NCI-H345 treated with DMSO at 0.1 percent for 48 hours (cell line): Measurements from ENCODE around the gene SPHK1.
"Not testable (repeated sequence)": the region's sequence is repeated elsewhere in the genome, so short reads cannot be mapped to it uniquely, and the experiment has no call there.

Experiments
- DNase-seq: peaks from one replicate; lab custom pipeline; 2025; ENCODE audit not compliant: unreplicated experiment; lab: John Stamatoyannopoulos, UW

The SPHK1 gene

DNA sequence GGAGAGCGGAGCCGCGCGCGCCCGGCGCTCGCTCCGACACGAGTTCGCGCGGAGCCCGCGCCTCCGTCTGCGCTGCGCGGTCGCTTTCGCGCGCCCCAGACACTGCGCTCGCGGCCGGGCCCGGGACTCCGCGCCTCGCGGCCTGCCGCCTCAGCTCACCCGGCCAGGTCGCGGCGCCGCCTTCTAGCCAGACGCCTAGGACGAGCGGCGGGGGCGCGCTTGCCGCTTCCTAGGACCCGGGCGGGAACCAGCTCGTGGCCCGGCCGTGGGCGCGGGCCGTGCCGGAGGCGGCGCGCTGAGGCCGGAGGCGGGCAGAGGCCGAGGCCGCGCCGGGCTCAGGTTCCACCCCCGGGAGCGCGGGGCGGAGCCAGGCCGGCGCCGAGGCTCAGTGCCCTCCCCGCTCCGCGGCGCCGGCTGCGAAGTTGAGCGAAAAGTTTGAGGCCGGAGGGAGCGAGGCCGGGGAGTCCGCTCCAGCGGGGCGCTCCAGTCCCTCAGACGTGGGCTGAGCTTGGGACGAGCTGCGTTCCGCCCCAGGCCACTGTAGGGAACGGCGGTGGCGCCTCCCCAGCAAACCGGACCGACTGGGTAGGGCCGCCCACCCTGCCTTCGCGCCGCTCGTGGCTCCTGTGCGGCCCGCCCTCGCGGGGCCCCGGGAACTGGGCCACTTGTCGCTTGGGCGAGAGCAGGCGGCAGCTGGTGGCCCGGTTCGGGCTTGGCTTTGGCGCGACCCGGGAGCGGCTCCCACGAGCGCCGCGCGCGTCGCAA lies at the start of gene SPHK1:
Gene SPHK1, plus strand, starts transcription at position 388 of the 765 bp plus-strand sequence. CDS start 1,036 bp downstream, outside the sequence.
- DNase-seq: no peak

DNA sequence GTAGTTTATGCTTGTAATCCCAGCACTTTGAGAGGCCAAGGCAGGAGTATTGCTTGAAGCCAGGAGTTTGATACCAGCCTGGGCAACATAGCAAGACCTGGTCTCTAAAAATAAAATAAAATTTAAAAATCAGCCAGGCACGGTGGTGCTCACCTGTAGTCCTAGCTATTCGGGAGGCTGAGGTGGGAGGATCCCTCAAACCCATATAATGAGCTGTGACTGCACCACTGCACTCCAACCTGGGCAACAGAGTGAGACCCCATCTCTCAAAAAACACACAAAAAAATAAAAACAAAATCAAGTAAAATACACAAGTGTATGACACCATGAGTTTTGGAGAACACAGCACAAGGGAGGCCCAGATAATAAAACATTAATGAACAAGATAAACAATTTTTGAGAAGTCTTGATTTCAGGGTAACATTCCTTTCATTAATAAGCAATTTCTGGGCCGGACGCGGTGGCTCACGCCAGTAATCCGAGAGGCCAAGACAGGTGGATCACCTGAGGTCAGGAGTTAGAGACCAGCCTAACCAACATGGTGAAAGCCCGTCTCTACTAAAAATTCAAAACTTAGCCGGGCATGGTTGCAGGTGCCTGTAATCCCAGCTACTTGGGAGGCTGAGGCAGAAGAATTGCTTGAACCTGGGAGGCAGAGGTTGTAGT lies 48.6 kb upstream of the SPHK1 start:
- DNase-seq: no peak

DNA sequence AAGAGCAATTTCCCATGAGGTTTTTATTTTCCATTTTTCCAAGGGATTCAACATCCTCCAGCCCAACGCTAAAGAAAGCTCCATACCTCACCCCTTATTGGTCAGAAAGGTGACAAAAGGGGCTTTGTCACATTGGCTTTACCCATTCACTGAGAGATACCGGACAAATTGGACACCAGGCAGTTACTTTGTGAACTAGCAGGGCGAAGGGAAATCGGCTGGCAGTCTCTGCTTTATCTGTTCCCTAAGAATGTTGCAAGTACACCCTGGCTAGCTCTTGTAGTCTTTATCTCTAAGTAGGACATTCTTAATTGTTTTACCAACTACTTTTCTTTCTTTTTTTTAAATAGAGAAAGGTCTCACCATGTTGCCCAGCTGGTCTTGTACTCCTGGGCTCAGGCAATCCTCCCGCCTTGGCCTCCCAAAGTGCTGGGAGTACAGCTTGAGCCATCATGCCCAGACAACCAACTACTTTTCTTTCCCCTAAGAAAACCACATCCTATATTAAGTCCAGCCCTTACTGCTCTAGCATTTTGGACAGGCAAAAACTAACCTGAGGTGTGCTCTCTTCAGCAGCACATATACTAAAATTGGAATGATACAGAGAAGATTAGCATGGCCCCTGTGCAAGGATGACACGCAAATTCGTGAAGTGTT lies 47.5 kb upstream of the SPHK1 start:
- no peak for DNase-seq

DNA sequence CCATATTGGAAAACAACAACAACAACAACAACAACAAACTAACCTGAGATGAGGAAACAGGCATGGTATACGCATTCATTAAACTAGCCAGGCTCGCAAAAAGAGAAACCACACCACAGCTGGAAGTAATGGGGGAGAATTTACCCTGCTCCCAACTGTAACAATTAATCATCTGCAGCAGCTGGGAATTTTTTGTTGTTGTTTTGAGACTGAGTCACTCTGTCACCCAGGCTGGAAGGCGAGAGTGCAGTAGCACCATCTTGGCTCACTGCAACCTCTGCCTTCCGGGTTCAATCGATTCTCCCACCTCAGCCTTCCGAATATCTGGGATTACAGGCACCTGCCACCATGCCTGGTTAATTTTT lies 47.0 kb upstream of the SPHK1 start:
- no peak for DNase-seq

- DNase-seq: no peak
Observed at GRCh38 chr17:76341301-76341700, 43.1 kb upstream of the SPHK1 start.

DNA sequence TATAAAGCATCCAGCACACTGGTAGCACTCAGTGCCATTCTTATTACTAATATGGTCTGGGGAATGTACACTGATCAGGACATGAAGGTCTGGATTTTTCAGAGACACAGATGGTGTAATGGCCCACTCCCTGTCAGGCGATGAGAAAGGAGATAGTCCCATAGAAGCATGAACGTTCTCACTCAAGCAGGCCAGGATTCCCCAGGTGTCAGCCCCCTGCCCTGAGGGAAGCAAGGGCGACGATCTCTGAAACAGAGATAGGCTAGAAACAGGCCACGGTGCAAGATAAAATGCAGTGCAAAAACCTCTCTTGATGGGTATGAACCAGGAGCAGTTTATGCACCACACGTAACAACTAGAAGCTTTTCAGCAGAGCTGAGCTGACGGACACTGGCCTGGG lies 41.3 kb upstream of the SPHK1 start:
- DNase-seq: no peak

GRCh38 chr17:76345377-76345974 lies 38.9 kb upstream of the SPHK1 start:
- DNase-seq: no peak

GRCh38 chr17:76346936-76347335 lies 37.5 kb upstream of the SPHK1 start:
- not testable (repeated sequence) for DNase-seq

GRCh38 chr17:76350463-76350862 lies 33.9 kb upstream of the SPHK1 start:
- no peak for DNase-seq

DNA sequence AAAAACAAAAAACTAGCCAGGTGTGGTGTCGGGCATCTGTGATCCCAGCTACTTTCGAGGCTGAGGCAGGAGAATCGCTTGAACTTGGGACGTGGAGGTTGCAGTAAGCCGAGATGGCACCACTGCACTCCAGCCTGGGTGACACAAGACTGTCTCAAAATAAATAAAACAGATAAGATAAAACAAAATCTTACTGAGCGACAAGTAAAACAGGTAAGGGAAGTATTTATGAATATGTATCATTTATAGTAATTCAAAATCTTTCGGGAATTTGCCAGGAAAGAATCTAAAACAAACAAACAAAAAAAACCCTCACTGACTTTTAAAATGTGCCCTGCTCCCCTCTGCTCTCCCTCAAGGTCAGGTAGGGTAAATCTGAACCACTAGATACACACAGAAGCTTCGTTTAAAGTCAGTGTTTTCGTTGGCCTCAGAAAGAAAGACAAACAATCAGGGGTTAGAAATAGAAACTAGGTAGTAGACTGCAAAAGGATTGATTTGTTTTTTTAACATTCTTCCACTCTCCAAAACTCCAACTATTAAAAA lies 32.8 kb upstream of the SPHK1 start:
- DNase-seq: no peak

DNA sequence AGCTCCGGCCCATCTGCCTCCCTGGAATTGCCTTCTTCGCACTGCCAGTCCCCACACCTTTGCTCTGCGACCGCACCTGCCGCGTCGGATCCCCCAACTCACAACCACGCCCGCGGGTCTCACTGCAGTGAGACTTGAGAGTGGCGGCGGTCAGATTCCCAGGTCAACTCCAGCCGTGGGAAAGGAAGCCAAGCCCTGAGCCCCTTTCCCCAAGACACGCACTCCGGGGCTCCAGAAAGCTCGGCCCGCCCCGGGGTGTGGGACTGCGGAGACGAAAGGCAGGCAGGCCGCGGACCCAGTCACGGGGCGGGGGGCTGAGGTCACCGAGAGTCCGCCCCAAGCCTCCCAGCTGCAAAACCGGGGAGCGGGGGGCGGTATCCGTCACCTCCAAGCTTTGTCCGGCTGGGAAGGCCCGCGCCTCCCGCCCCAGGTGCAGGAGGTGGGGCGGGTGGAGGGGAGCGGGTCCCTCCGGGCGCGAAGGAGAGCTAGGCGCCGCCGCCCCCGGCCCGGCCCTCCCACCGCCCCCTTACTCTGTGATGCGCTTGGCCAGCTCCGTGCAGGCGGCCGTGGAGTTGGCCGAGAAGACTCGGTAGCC lies 31.3 kb upstream of the SPHK1 start:
- no peak for DNase-seq

DNA sequence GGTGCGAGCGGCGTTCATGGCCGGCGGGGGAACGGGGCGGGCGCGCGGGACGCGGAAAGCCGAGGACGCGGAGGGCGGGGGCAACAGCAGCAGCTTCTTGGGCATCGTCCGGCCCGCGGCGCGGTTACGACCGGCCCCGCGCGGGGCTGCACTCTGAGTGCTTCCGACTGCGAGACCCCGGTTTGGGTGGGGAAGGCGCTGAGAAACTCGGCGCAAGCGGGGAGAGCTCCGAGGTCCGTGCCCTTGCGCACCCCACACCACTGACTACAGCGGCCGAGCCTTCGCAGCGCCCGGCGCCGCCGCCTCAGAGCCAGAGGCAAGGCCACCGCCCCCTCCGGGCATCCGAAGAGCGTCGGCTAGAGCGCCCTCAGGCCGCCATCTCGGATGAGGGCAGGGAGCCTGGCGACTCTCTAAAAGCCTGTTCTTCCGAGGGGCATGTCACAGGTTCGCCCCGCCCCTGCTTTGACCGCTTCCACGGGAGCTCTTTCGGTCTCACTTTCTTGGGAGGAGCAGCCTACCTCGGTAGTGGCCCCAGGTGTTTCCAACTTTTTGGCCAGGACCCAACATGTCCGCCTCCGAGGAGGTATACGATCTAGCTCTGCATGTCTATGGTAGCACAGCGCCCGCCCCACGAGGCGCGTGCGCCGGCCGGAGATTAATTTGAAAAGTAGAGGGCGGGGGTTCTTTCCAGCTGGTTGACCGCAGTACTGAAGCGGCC lies 30.7 kb upstream of the SPHK1 start, which contains the start of gene PRPSAP1:
Gene PRPSAP1, minus strand, starts transcription at position 318 of the 718 bp plus-strand sequence. Its CDS starts 213 bp downstream, at position 105.
- peak; percentile 94 for DNase-seq

- DNase-seq: no peak
Observed at GRCh38 chr17:76354317-76354729, 30.1 kb upstream of the SPHK1 start.

DNA sequence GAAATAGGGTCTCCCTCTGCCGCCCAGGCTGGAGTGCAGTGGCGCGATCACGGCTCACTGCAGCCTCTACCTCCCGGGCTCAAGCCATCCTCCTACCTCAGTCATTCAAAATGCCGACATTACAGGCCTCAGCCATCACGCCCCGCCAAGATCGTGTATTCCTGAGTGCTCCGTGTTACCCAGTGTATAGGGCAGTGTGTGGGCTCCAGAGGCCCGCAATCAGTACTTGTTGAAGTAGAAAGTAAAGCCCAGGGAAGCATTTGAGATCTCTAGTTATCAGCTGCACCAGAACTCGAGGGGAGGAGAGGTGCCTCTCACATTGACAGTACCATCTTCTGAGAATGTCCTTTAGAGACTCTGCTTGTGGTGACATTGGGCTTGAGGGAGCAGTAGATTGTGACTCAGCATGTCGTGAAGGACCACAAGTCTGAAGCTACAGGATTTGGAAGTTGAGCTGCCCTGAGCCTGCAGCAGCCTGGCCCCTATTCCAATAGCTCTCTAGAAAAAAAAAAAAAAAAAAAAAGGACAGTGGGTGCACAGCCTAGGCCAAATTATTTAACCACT lies 29.6 kb upstream of the SPHK1 start:
- DNase-seq: no peak

GRCh38 chr17:76356803-76357456 lies 27.5 kb upstream of the SPHK1 start:
- DNase-seq: no peak

- DNase-seq: no peak
Observed at GRCh38 chr17:76357597-76358158, 26.7 kb upstream of the SPHK1 start.

DNA sequence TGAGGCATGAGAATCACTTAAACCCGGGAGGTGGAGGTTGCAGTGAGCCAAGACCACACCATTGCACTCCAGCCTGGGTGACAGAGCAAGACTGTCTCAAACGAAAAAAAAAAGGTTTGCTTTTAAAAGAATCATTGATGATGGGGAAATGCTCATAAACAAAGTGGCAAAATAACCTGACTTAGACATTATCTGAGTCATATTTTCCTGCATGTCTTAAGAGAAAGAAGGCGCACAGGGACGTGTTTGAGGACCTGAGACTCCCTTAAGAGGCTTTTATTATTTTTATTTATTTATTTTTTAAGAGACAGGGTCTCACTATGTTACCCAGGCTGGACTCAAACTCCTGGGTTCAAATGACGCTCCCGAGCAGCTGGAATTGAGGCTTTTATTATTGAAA lies 25.0 kb upstream of the SPHK1 start:
- no peak for DNase-seq

- not testable (repeated sequence) for DNase-seq
Observed at GRCh38 chr17:76359776-76360175, 24.6 kb upstream of the SPHK1 start.

DNA sequence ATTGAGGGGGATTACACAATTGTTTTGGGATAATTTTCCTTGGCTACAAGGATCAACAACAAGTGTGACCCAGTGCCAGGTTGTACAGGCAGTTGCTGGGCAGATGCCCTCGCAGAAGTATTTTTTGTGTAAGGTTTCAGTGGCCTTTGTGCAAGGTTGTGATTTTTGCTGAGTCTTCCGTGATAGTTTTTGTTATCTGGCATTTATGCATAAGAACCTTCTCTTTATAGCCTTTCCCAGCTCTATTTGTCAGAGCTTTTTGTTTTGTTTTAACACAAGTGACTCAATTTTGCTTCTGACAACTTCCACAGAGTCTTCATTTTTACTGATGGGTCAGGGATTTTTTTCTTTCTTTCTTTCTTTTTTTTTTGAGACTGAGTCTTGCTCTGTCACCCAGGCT lies 23.9 kb upstream of the SPHK1 start:
- no peak for DNase-seq
